GM12875 (cell line): ENCODE data around the gene SPNS1.
"Not testable (repeated sequence)": the region's sequence is repeated elsewhere in the genome, so short reads cannot be mapped to it uniquely, and the experiment has no call there.

Experiments
- H3K4me3 ChIP-seq: one replicate; pipeline ENCODE4 v1.5.1; 2011; ENCODE audit warnings: low read depth, low read length, control low read depth
- TF ChIP-seq, protein P1 (sequence below): IDR thresholded peaks from 2 replicates; pipeline ENCODE4 v1.5.1; 2011; ENCODE audit warnings: low read depth, mild to moderate bottlenecking, control low read depth, inconsistent platforms, low read length, moderate library complexity, borderline replicate concordance; ENCODE audit not compliant: insufficient read depth

Gene SPNS1

DNA sequence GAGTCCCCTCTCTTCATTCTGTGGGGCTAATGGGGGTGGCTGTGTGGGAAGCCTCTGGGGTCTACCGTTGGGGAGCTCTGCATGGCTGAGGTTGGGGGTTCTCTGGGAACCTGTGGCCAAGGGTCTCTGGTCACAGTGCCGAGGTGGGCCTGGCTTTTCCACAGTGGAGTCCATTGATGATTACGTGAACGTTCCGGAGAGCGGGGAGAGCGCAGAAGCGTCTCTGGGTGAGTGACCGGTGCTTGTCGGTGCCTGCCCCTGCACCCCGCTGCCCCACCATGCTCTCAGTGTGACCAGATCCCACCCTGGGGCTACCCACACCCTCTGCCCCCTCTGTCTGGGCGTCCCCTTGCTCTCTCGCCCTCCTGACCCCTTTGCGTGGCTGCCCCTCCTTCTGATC lies 14.8 kb downstream of the SPNS1 start:
- TF ChIP-seq, protein P1, sequence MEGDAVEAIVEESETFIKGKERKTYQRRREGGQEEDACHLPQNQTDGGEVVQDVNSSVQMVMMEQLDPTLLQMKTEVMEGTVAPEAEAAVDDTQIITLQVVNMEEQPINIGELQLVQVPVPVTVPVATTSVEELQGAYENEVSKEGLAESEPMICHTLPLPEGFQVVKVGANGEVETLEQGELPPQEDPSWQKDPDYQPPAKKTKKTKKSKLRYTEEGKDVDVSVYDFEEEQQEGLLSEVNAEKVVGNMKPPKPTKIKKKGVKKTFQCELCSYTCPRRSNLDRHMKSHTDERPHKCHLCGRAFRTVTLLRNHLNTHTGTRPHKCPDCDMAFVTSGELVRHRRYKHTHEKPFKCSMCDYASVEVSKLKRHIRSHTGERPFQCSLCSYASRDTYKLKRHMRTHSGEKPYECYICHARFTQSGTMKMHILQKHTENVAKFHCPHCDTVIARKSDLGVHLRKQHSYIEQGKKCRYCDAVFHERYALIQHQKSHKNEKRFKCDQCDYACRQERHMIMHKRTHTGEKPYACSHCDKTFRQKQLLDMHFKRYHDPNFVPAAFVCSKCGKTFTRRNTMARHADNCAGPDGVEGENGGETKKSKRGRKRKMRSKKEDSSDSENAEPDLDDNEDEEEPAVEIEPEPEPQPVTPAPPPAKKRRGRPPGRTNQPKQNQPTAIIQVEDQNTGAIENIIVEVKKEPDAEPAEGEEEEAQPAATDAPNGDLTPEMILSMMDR = no peak
- H3K4me3 ChIP-seq = no peak overlapping the region

DNA sequence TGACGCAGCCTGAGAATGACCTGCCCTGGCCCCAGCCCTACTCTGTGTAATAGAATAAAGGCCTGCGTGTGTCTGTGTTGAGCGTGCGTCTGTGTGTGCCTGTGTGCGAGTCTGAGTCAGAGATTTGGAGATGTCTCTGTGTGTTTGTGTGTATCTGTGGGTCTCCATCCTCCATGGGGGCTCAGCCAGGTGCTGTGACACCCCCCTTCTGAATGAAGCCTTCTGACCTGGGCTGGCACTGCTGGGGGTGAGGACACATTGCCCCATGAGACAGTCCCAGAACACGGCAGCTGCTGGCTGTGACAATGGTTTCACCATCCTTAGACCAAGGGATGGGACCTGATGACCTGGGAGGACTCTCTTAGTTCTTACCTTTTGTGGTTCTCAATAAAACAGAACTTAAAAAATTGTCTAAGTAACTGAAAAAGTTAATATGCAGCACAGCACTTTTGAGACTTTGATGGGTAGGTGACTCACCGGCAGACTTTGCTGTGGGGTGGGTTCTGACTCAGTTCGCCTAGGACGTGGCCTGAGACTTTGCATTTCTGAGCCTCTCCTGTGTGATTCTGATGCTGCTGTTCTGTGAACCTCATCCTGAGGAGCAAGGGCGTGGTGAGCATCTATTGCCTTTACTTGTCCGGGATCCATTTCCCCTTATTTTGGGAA lies 15.9 kb downstream of the SPNS1 start:
- H3K4me3 ChIP-seq = no peak overlapping the region
- TF ChIP-seq, protein P1 = no peak

DNA sequence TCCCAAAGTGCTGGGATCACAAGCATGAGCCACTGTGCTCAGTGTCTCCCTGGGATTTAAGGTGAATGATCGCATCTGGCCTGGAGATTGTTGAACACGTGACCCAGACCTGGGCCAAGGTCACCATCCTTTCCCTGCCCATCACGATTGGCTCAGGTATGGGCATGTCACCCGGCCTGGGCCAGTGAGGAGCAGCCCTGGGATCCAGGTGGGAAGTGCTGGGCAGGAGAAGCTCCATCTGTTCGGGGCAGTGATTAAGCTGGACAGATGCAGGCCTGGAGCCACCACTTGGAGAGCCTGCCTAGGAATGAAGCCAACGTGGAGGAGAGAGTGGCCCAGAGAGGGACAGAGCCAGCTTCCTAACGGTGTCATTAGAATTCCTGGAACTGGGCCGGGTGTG lies 17.1 kb downstream of the SPNS1 start:
- no peak overlapping the region for H3K4me3 ChIP-seq
- TF ChIP-seq, protein P1 = no peak

DNA sequence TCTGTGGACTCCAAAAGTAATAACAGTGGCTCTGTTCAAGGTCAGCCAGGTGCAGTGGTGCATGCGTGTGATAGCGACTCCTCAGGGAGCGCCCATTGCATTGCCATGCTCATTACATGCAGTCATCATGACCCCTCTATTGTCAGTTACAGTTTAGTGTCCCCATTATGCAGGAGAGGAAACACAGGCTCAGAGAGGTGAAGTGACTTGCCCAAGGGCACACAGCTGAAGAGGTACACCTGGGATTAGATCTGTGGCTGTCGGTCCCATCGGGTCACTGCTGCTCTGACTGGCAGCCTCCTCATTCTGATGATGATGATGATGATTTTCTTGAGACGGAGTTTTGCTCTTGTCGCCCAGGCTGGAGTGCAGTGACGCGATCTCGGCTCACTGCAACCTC lies 17.9 kb downstream of the SPNS1 start:
- TF ChIP-seq, protein P1 = no peak
- H3K4me3 ChIP-seq = no peak overlapping the region

DNA sequence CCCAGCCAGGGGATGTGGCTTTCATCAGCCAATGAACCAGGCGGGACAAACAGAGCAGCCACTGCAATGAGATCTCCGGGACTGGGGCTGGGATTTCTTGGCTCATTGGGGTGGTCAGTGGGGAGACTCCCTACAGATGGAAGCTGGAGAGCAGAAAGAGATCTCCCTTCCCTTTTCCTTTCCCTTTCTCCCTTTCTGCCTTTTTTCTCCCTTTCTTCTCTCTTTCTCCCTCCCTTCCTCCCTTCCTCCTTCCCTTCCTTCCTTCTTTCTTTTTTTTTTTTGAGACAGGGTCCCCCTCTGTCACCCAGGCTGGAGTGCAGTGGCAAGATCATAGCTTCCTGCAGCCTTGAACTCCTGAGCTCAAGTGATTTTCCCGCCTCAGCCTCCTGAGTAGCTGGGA lies 24.3 kb downstream of the SPNS1 start:
- TF ChIP-seq, protein P1 = no peak
- no peak overlapping the region for H3K4me3 ChIP-seq

DNA sequence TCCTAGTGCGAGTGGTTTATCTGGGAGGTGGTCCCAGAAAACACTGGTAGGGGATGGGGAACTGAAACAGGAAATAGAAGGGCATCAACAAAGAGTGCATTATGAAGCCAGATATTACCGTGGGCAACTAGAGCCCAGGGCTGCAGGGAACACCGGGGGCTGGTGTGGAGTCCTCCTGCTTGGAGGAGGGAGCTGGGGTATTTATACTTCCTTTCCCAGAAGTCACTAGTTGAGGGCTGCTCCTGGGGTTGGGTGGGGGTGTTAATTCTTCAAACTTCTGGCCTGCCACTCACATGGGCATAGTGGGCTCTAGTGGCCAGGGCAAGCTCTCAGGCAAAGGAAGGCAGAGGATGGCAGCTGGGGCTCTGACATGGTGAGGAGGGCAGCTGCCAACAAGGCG lies 25.0 kb downstream of the SPNS1 start:
- no peak overlapping the region for H3K4me3 ChIP-seq
- TF ChIP-seq, protein P1 = no peak

DNA sequence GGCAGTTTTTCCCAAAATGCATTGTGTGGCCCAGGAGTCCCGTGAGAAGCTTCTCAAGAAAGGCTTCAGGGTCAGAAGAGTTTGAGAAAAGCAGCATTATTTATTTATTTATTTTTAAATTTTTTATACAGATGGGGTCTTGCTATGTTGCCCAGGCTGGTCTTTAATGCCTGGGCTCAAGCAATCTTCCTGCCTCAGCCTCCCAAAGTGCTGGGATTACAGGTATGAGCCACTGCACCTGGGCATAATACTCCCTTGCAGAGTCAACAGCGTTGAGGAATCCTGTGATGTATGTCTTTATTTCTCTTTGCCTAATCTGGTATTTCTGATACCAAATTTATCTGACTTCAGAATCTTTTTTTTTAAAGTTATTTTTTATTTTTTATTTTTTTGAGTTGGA lies 25.4 kb downstream of the SPNS1 start:
- TF ChIP-seq, protein P1 = no peak

DNA sequence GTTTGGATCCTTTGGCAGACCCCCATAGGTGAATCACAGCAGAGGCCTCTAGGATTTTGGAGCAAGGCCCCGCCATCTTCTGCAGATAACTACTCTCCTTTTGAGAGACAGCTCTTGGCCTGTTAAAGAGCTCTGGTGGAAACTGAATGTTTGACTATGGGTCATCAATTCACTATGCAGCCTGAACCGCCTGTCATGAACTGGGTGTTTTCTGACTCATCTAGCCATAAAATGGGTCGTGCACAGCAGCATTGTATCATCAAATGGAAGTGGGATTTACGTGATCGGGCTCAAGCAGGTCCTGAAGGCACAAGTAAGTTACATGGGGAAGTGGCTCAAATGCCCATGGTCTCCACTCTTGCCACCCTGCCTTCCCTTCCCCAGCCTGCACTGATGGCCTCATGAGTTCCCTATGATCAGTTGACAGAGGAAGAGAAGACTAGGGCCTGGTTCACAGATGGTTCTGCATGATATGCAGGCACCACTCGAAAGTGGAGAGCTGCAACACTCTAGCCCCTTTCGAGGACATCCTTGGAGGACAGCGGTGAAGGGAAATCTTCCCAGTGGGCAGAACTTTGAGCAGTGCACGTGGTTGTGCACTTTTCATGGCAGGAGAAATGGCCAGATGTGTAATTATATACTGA lies 30.0 kb downstream of the SPNS1 start:
- H3K4me3 ChIP-seq = not testable (repeated sequence)

More for the DNA sequence above, 25.4 kb downstream of the SPNS1 start:
- no peak overlapping the region for H3K4me3 ChIP-seq
